Coronary artery (tissue), 2 donors: ENCODE data around the gene LHFPL6.

Source experiments
- DNase-seq: peaks from one replicate; pipeline ENCODE4 v3.0.0-alpha.2; 2017; ENCODE audit warnings: low spot score
- H3K27ac ChIP-seq, 2 donors: fragments of 200-600 bp; sonication (generic); one replicate each; pipeline ENCODE4 v1.5.1; 2016 to 2019
- H3K4me3 ChIP-seq: fragments of 200-600 bp; sonication (generic); 2 replicates; pipeline ENCODE4 v1.5.1; 2016; ENCODE audit warnings: mild to moderate bottlenecking, moderate library complexity
- TF ChIP-seq, protein P1 (sequence below): fragments of 200-600 bp; sonication (generic); IDR thresholded peaks from one replicate; pipeline ENCODE4 v1.5.1; 2019; ENCODE audit warnings: antibody characterized with exemption

The LHFPL6 gene

DNA sequence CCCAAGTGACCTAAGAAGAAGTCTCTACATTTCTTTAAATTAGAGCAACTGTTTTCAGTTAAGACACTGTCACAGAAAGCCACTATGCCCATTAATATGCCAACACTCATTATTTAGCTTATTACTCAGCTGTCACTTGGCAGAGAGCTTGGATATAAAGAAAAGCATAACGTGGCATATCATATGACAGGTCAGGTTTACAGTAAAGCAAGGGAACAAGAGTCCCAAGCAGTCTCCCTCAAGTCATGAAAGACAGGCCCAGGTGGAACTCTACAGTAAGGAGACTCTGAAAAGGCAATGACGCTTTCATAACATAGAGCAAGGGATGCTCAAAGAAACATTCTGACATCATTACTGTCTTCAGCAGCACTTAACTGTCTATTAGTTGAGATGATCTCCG is 6.3 kb downstream of the LHFPL6 start:
- H3K4me3 ChIP-seq = peak overlapping the region; percentile 58
- H3K27ac ChIP-seq = peak overlapping the region; percentile 9 to 40
- TF ChIP-seq, protein P1, sequence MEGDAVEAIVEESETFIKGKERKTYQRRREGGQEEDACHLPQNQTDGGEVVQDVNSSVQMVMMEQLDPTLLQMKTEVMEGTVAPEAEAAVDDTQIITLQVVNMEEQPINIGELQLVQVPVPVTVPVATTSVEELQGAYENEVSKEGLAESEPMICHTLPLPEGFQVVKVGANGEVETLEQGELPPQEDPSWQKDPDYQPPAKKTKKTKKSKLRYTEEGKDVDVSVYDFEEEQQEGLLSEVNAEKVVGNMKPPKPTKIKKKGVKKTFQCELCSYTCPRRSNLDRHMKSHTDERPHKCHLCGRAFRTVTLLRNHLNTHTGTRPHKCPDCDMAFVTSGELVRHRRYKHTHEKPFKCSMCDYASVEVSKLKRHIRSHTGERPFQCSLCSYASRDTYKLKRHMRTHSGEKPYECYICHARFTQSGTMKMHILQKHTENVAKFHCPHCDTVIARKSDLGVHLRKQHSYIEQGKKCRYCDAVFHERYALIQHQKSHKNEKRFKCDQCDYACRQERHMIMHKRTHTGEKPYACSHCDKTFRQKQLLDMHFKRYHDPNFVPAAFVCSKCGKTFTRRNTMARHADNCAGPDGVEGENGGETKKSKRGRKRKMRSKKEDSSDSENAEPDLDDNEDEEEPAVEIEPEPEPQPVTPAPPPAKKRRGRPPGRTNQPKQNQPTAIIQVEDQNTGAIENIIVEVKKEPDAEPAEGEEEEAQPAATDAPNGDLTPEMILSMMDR = no peak
- no peak for DNase-seq

DNA sequence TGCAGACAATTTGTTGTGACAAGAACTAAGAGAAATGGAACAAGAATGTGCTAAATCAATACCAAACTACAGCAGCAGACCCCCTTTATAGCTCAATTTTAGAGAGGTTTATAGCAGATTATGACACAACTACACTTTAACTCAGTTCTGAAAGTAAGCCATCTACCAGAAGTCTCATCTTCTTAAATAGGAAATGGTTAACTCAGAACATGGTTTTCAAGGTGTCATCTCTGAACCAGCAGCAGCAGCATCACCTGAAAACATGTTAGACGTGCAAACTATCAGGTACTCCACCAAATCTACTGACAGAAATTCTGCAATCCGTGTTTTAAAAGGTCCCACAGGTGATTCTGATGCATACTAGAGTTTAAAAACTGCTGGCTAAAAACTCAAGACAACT is 6.8 kb downstream of the LHFPL6 start:
- no peak for DNase-seq
- no peak overlapping the region for H3K4me3 ChIP-seq
- TF ChIP-seq, protein P1 = no peak
- H3K27ac ChIP-seq = peak overlapping the region in 1 of 2 donors; percentile 9

DNA sequence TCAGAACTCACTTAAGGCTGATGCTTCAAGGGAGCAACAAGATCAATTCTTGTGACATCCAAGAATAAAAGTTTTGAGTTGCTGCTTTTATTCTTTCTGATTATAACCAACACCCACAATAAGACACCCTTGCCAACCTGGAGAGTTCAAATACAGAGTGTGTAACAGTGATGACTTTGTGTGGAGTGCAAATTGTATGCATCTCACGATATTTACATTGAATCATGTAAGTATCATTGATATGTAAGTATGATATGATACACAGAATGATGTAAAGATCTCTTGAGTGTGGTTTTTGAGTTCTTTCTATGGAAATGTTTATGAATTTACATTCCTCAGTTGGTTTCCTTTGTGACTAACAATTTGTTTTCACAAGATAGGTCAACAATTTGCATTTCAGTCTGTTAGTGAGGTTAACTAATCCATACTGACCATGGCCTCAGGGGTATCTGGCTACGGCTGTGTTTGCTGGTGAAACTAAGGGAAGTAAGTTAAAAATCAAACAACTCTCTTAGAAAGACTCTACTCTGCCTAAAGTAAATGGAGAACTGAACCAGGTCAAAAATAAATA is 12.4 kb downstream of the LHFPL6 start:
- TF ChIP-seq, protein P1 = no peak
- DNase-seq = no peak
- Histone ChIP-seq H3K27ac (peak overlapping the region; percentile 33 to 35), H3K4me3 (peak overlapping the region; percentile 46)

DNA sequence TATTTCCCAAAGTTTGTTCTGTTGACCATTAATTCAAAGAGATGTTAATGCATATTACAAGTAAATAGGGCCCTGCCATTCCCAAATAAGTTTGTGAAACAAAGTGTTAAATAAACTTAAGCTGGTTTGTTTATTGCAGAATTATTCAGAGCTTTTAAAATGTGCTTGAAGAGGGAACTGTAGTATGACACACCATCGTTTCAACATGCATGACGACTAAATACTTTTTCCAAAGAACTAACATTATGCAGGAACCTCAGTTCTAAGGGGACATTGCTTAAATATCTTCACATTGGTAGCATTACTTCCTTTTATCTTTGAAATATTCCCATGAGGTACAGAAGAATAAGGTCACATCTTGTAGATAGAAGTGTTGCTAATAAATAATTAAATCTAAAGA is 14.6 kb downstream of the LHFPL6 start:
- Histone ChIP-seq H3K4me3 (peak overlapping the region; percentile 31), H3K27ac (peak overlapping the region; percentile 32 to 66)
- no peak for DNase-seq
- TF ChIP-seq, protein P1 = no peak

DNA sequence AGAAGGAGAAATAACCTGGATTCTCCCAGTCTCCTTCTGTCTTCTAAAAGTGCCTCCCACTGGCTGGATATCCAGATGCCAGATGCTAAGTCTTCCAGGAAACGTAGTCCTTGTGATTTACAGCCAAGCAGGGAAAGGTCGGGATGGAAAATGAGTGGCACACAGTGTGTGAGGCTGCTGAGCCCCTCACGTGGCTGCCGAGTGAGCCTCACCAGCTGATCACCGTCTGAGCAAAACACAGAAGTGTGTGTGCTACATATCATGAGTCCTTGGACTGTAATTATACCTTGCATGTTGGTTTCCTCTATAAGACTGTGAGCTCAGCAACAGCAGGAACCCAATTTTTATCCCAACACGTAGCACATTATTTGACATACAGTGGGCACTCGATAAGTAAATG is 15.1 kb downstream of the LHFPL6 start:
- no peak for DNase-seq
- TF ChIP-seq, protein P1 = no peak
- peak overlapping the region; percentile 32 to 66 for H3K27ac ChIP-seq

DNA sequence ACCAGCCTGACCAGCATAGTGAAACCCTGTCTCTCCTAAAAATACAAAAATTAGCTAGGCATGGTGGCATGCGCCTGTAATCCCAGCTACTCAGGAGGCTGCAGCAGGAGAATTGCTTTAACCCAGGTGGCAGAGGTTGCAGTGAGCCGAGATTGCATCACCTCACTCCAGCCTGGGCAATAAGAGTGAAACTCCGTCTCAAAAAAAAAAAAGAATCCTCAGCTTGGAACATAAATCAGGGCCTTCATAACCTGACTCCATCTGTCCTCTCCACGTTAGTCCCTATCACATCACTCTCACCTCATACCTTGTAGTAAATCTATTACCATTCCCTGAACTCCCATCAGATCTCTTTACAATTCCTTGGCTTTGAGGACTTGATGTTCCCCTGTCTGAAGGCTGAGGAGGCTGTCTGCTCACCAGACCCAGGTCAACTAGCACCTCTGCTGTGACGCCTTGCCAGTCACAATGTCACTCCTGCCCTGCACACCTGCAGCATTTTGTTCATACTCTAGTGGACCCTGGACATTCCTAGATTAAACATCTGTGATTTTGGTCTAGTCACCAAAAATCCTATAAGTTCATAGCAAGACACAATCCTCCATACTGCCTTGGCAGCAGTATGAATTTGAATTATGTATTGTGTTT is 15.9 kb downstream of the LHFPL6 start:
- H3K27ac ChIP-seq = peak overlapping the region; percentile 32 to 66
- TF ChIP-seq, protein P1 = no peak
- H3K4me3 ChIP-seq = no peak overlapping the region
- DNase-seq = no peak

More for the DNA sequence above, 15.1 kb downstream of the LHFPL6 start:
- H3K4me3 ChIP-seq = peak overlapping the region; percentile 31

DNA sequence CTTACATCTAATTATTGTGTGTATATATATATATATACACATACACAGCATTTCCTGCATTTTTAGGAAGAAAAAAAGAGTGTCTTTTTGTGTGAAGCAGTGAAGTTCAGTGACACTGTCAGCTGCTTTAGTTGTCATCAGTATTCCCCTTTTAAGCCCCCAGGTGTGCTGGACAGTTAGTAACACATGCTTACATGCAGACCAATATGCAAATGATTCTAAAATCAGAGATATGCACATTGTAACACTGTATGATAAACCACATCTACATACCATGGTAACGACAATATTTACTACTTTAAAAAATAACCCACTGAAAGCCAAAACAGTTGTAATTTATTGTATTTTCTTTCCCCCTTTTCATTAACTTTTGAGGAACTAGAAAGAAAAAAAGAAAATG is 16.8 kb downstream of the LHFPL6 start:
- Histone ChIP-seq H3K27ac (no peak overlapping the region), H3K4me3 (no peak overlapping the region)
- no peak for DNase-seq
- TF ChIP-seq, protein P1 = no peak
